Mucosa of rectum (tissue), 2 donors: ENCODE results near the gene TBC1D2B.
A peak's percentile ranks its signal among the peaks of the same experiment; 100 is the strongest.

Experiments
- H3K27ac ChIP-seq, 2 donors: one replicate each; pipeline ENCODE4 v1.7.0; 2013; ENCODE audit warnings: inconsistent platforms in 2 of 2, low read depth in 2 of 2, low read length in 2 of 2
- H3K27me3 ChIP-seq, 2 donors: one replicate each; pipeline ENCODE4 v1.7.0; 2013; ENCODE audit warnings: low read length in 2 of 2; ENCODE audit not compliant: control insufficient read depth in 2 of 2, insufficient read depth in 2 of 2
- H3K36me3 ChIP-seq, 2 donors: one replicate each; pipeline ENCODE4 v1.7.0; 2013; ENCODE audit warnings: low read length in 2 of 2; ENCODE audit not compliant: control insufficient read depth in 2 of 2, insufficient read depth in 2 of 2
- H3K4me1 ChIP-seq, 2 donors: one replicate each; pipeline ENCODE4 v1.7.0; 2013; ENCODE audit warnings: low read length in 2 of 2, mild to moderate bottlenecking in 1 of 2; ENCODE audit not compliant: control insufficient read depth in 2 of 2, insufficient read depth in 2 of 2
- H3K4me3 ChIP-seq, 2 donors: one replicate each; pipeline ENCODE4 v1.7.0; 2013; ENCODE audit warnings: low read length in 2 of 2
- H3K9ac ChIP-seq, 2 donors: one replicate each; pipeline ENCODE4 v1.7.0; 2013; ENCODE audit warnings: low read length in 2 of 2, low read depth in 1 of 2, mild to moderate bottlenecking in 1 of 2
- H3K9me3 ChIP-seq, 2 donors: one replicate each; pipeline ENCODE4 v1.7.0; 2013; ENCODE audit warnings: low read length in 2 of 2; ENCODE audit not compliant: control insufficient read depth in 2 of 2
- donor health status: healthy.
- donor health status: Normal muscosa, but diverticular disease.

Gene TBC1D2B

GRCh38 chr15:78083186-78083585 is 5.7 kb upstream of the TBC1D2B start:
- Histone ChIP-seq H3K9me3 (no peaks in the 10 kb centered on the region), H3K4me3 (no peak overlapping the region), H3K4me1 (peaks cover 20 to 28% of the 10 kb centered on the region in 2 donors), H3K36me3 (no peaks in the 10 kb centered on the region), H3K9ac (no peak overlapping the region), H3K27me3 (no peaks in the 10 kb centered on the region), H3K27ac (peak overlapping the region; percentile 4 to 54)

- no peak overlapping the region for H3K4me3 ChIP-seq
- no peak overlapping the region for H3K9ac ChIP-seq
- peaks cover 24 to 30% of the 10 kb centered on the region in 2 donors for H3K4me1 ChIP-seq
- H3K27me3 ChIP-seq, result no peaks in the 10 kb centered on the region
- no peaks in the 10 kb centered on the region for H3K9me3 ChIP-seq
- no peaks in the 10 kb centered on the region for H3K36me3 ChIP-seq
- peak overlapping the region; percentile 4 to 54 for H3K27ac ChIP-seq
Observed at GRCh38 chr15:78082743-78083110, 5.2 kb upstream of the TBC1D2B start.

DNA sequence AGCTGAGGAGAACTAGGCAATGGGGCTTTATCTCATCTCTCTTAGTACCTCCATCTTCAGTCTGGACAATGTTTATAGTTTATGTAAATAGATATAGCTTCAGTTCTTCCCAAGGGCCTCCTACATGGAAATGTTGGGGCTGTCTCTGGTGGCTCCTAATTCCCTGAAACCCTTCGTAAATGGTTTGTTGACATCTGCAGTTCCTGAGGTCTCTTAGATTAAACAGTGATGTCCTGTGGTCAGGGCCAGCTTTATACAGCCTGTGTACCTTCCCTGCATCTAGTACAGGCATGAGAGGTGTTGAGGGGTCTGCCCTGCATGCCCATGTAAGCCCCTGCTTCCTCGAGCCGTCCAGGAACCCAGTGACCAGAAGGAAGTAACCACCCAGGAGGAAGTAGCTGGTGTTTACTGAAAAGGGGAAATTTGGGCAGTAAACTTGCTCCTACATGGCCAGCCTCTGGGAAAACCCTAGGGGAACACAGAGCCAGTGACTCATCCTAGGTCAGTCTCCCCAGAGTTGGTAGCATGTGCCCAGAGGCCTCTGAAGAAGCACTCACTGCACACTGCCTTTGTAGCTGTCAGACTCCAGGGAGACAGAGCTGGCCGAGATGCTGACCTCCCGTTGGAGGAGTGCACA is 4.7 kb upstream of the TBC1D2B start:
- Histone ChIP-seq H3K27ac (peak overlapping the region; percentile 38 to 54), H3K9ac (no peak overlapping the region), H3K9me3 (no peaks in the 10 kb centered on the region), H3K4me3 (no peak overlapping the region), H3K36me3 (no peaks in the 10 kb centered on the region), H3K27me3 (no peaks in the 10 kb centered on the region), H3K4me1 (peaks cover 24 to 30% of the 10 kb centered on the region in 2 donors)

- no peaks in the 10 kb centered on the region for H3K27me3 ChIP-seq
- no peak overlapping the region for H3K4me3 ChIP-seq
- no peaks in the 10 kb centered on the region for H3K36me3 ChIP-seq
- peak overlapping the region in 1 of 2 donors; percentile 28 for H3K9ac ChIP-seq
- peak overlapping the region in 1 of 2 donors; percentile 32 for H3K27ac ChIP-seq
- H3K9me3 ChIP-seq, result no peaks in the 10 kb centered on the region
- H3K4me1 ChIP-seq, result peaks cover 36 to 41% of the 10 kb centered on the region in 2 donors
Observed at GRCh38 chr15:78080088-78080460, 2.6 kb upstream of the TBC1D2B start.

DNA sequence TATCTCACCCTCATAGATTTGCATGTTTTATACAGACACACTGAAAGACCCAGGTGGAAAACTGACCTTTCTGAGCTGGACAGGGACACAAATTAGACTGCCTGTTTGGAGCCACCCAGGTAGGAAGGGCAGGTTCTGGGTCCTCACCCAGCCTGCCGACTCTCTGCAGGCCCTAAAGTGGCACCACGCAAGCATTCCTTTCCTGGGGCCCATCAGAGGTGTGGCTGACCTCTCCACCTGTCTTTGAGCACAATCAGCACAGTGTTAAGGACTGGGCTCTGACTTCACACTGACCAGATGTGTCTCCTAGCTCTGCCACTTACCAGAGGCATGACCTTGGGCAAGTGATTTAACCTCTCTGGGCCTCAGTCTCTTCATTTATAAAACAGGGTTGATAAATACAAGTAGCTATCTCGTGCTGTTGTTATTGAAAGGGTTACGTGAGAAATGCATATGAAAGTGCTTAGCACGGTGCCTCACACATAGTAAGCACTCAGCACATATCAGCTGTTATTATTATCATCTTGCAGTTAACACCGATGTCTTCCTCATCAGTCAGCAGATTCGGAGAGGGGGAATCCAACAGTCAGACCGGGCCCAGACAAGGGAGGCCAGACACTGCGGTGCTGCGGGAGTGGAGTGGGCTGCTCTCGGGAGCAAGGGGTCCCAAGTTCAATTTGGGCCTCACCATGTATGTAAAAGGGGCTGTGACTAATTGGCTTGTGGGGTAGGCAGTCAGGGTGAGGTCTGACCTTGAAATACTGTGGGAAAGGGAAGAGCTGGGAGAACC is 2.0 kb upstream of the TBC1D2B start:
- Histone ChIP-seq H3K9me3 (no peaks in the 10 kb centered on the region), H3K27ac (no peak overlapping the region), H3K36me3 (no peaks in the 10 kb centered on the region), H3K9ac (peak overlapping the region in 1 of 2 donors; percentile 28), H3K27me3 (no peaks in the 10 kb centered on the region), H3K4me1 (peaks cover 32 to 40% of the 10 kb centered on the region in 2 donors), H3K4me3 (no peak overlapping the region)

- Histone ChIP-seq H3K4me3 (peak overlapping the region; percentile 66 to 77), H3K27me3 (no peaks in the 10 kb centered on the region), H3K4me1 (peaks cover 27 to 39% of the 10 kb centered on the region in 2 donors), H3K9ac (peak overlapping the region in 1 of 2 donors; percentile 47), H3K9me3 (no peaks in the 10 kb centered on the region), H3K36me3 (no peaks in the 10 kb centered on the region), H3K27ac (peak overlapping the region; percentile 92 to 94)
Observed at GRCh38 chr15:78077871-78078210, 330 bp upstream of the TBC1D2B start.

DNA sequence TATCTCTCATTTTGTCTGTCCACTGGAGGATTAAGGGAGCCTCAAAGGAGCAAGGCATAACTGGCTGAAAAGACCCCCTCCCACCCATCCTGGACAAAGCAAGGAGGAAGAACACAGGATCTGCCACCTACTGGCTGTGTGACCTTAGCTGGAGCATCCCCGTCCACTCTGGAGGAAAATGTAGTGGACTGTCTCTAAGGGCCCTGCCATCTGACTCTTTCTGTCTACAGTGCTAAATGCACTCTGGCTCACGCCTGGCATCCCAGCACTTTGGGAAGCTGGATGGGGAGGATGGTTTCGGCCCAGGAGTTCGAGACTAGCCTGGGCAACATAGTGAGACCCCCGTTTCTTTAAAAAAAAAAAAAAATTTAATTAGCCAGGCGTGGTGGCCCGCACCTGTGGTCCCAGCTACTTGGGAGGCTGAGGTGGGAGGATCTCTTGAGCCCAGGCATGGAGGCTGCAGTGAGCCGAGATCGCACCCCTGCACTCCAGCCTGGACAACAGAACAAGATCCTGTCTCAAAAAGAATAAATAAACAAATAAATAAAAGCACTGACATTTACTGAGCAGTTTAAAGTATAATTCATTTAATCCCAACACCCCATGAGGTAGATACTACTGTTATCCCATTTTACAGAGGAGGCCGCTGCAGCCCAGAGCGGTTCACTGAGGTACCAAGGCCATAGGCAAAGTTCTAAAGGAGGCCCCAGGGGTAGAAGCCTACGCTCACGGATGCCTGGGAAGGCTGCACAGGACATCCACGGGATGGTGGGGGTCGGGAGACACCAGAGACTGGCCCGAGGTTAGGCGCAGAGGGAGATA is 1.1 kb downstream of the TBC1D2B start:
- peak overlapping the region; percentile 84 to 94 for H3K4me3 ChIP-seq
- H3K27me3 ChIP-seq, result no peaks in the 10 kb centered on the region
- H3K36me3 ChIP-seq, result peaks cover 0 to 1% of the 10 kb centered on the region in 2 donors
- H3K4me1 ChIP-seq, result peaks cover 33 to 45% of the 10 kb centered on the region in 2 donors
- peak overlapping the region; percentile 83 to 90 for H3K9ac ChIP-seq
- H3K27ac ChIP-seq, result peak overlapping the region; percentile 92 to 94
- no peaks in the 10 kb centered on the region for H3K9me3 ChIP-seq

DNA sequence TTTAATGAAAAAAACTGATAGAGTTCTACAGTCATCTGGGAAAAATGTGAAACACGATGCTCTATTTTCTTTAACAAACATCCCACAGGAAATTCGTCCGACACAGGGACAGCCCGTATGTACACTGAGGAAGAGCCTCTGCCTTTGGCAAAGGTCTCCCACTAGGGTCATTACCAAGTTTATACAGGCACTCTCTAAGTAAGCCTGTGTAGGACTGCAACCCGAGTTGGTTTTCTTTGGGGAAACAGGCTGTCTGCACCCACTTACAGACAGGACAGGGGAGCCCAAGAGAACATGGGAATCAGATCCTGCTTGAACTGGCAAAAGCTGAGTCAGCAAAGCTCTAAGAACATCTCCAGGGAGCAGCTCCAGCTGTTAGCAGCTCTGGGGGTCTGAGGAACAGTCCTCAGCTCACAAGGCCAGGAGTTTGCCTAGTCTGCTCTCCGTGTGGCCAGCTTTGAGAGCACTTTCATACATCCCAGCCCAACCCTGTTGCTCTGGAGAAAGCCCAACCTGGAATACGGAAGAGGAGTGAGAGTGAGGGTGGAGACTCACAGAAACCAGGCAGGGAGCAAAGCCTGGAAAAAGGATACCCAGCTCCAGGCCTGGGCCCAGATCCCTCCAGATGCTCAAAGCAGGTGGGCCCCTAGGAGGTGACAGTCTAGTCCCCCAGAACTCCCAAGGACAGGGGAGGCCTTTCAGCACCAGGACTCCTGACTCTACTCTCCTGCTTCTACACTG is 1.9 kb downstream of the TBC1D2B start:
- H3K36me3 ChIP-seq, result peaks cover 0 to 4% of the 10 kb centered on the region in 2 donors
- no peaks in the 10 kb centered on the region for H3K27me3 ChIP-seq
- no peaks in the 10 kb centered on the region for H3K9me3 ChIP-seq
- peak overlapping the region; percentile 92 to 94 for H3K27ac ChIP-seq
- H3K4me1 ChIP-seq, result peaks cover 34 to 46% of the 10 kb centered on the region in 2 donors
- peak overlapping the region; percentile 83 to 90 for H3K9ac ChIP-seq
- peak overlapping the region; percentile 84 to 94 for H3K4me3 ChIP-seq

DNA sequence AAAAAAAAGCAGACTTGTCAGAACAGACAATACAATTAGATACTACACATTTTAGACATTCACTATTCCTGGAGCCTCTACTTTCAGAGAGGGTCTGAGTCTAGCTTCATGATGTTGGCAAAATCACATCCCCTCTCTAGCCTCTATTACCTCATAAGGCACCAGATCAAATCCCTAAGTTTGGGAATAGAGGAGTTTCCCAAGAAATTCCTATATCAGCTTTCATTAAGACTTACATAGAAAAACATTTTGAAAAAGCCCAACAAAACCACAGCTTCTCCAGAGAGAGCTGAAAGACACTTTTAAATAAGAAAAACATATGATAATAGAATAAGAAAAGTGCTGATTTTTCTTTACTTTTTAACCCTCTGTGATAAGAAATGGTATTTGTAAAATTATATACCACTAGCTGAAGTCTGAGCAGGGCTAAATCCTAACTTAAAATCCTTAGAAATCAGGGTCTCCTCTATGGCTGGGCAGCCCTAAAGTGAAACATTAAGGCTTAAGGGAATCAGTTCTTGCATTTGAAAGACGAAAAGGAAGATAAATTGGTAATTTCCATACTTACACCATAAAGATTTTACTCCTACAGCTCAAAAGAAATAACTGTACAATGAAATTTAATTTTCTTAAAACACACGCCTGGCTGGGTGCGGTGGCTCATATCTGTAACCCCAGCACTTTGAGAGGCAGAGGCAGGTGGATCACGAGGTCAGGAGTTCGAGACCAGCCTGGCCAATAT is 4.3 kb downstream of the TBC1D2B start:
- H3K4me3 ChIP-seq, result peak overlapping the region in 1 of 2 donors; percentile 32
- no peaks in the 10 kb centered on the region for H3K27me3 ChIP-seq
- H3K9me3 ChIP-seq, result no peaks in the 10 kb centered on the region
- H3K4me1 ChIP-seq, result peaks cover 53 to 67% of the 10 kb centered on the region in 2 donors
- H3K36me3 ChIP-seq, result peaks cover 0 to 4% of the 10 kb centered on the region in 2 donors
- peak overlapping the region; percentile 81 to 82 for H3K27ac ChIP-seq
- H3K9ac ChIP-seq, result peak overlapping the region; percentile 27 to 60
